Lung (tissue), 12 donors: ENCODE results near the gene MTHFD2L. TPM values are rescaled to one million over a fixed set of nuclear protein-coding genes. Genes with fewer than 3 reads are reported as not detected.

Experiments
- ATAC-seq: fragments of 200-7000 bp; cut with Tn5 transposase; one replicate; pipeline ENCODE4 v1.9.1; 2020; ENCODE audit warnings: moderate number of reproducible peaks; ENCODE audit not compliant: insufficient read depth, low FRiP score
- DNase-seq, 3 donors: peaks; one replicate each; pipeline ENCODE4 v3.0.0-alpha.2; 2013 to 2017
- H3K27ac ChIP-seq, 2 donors: one replicate each; pipeline ENCODE4 v1.5.1; 2013; ENCODE audit warnings: mild to moderate bottlenecking in 2 of 2, moderate library complexity in 2 of 2, control low read depth in 1 of 2, inconsistent platforms in 1 of 2, low read depth in 1 of 2, low read length in 1 of 2
- H3K27me3 ChIP-seq, 3 donors: one replicate each; pipeline ENCODE4 v1.5.1; 2013; ENCODE audit warnings: low read length in 2 of 3; ENCODE audit not compliant: control insufficient read depth in 3 of 3, insufficient read depth in 3 of 3
- H3K36me3 ChIP-seq, 4 donors: one replicate each; pipeline ENCODE4 v1.5.1; 2013; ENCODE audit warnings: low read length in 4 of 4, mild to moderate bottlenecking in 1 of 4, moderate library complexity in 1 of 4; ENCODE audit not compliant: control insufficient read depth in 4 of 4, insufficient read depth in 4 of 4
- H3K4me1 ChIP-seq, 5 donors: one replicate each; pipeline ENCODE4 v1.5.1; 2013; ENCODE audit warnings: low read length in 5 of 5, mild to moderate bottlenecking in 2 of 5, moderate library complexity in 1 of 5; ENCODE audit not compliant: control insufficient read depth in 5 of 5, insufficient read depth in 5 of 5
- H3K4me3 ChIP-seq: one replicate; pipeline ENCODE4 v1.5.1; 2013; ENCODE audit warnings: mild to moderate bottlenecking, control low read depth, moderate library complexity
- H3K9ac ChIP-seq, 2 donors: one replicate each; pipeline ENCODE4 v1.5.1; 2013; ENCODE audit warnings: low read length in 2 of 2, control low read depth in 1 of 2; ENCODE audit not compliant: insufficient read depth in 1 of 2
- H3K9me3 ChIP-seq, 4 donors: one replicate each; pipeline ENCODE4 v1.5.1; 2013; ENCODE audit warnings: low read length in 3 of 4, mild to moderate bottlenecking in 1 of 4, moderate library complexity in 1 of 4; ENCODE audit not compliant: control insufficient read depth in 4 of 4, insufficient read depth in 3 of 4
- CTCF ChIP-seq: IDR thresholded peaks from 2 replicates; pipeline ENCODE4 v1.5.1; 2012; ENCODE audit warnings: mild to moderate bottlenecking; ENCODE audit errors: control extremely low read depth, extremely low read depth
- WGBS, 2 donors: extraction: QIAGEN DNeasy Blood & Tissue Kit; methylation state at CpG; one replicate each; pipeline ENCODE4 v1.1.7; 2013; 5-methylcytosine and 5-hydroxymethylcytosine counted together
- polyA plus RNA-seq, 2 donors: library from polyadenylated mRNA; stranded (reverse); fragments of 200-250 nt; gene quantifications; one replicate each; pipeline ENCODE4 v1.2.1, GENCODE V29; 2013
- total RNA-seq, 2 donors: library from RNA; depleted of rRNA in 1 of 2; stranded (reverse); fragments of >200 nt in 1 of 2; gene quantifications; one replicate each; pipeline ENCODE4 v1.2.1, GENCODE V29; 2014 to 2021
- donor health status: control.
- donor health status: control.
- donor health status: Bipolar disorder and iron deficiency.
- donor health status: healthy.
- donor health status: DM: yes; HTN: yes; CAD: no.

The MTHFD2L gene
- total and polyA plus RNA-seq, 4 donors = 11.9 to 32.1 (median 15.4) TPM

GRCh38 chr4:74173321-74173720 is 15.4 kb downstream of the MTHFD2L start:
- Histone ChIP-seq H3K4me1 (peaks cover 0 to 3% (median 0%) of the 10 kb centered on the region in 5 donors), H3K9ac (no peak overlapping the region), H3K4me3 (no peak overlapping the region), H3K9me3 (no peaks in the 10 kb centered on the region), H3K36me3 (no peaks in the 10 kb centered on the region), H3K27ac (no peak overlapping the region), H3K27me3 (no peaks in the 10 kb centered on the region)
- no peak for TF ChIP-seq CTCF
- ATAC-seq (no peak), DNase-seq (no peak)
- 92% methylated on average over 5 of the region's 5 CpGs for WGBS, 2 donors

GRCh38 chr4:74174421-74174820 is 16.5 kb downstream of the MTHFD2L start:
- no peaks in the 10 kb centered on the region for H3K36me3 ChIP-seq
- H3K9ac ChIP-seq = no peak overlapping the region
- TF ChIP-seq CTCF = no peak
- no peak for ATAC-seq
- H3K27me3 ChIP-seq = no peaks in the 10 kb centered on the region
- H3K4me3 ChIP-seq = no peak overlapping the region
- WGBS, 2 donors = 96 to 98% methylated on average over 2 of the region's 2 CpGs
- H3K9me3 ChIP-seq = no peaks in the 10 kb centered on the region
- H3K27ac ChIP-seq = no peak overlapping the region
- no peak for DNase-seq
- no peaks in the 10 kb centered on the region for H3K4me1 ChIP-seq

- Histone ChIP-seq H3K4me3 (no peak overlapping the region), H3K4me1 (no peaks in the 10 kb centered on the region), H3K27ac (no peak overlapping the region), H3K36me3 (no peaks in the 10 kb centered on the region), H3K27me3 (no peaks in the 10 kb centered on the region), H3K9ac (no peak overlapping the region), H3K9me3 (no peaks in the 10 kb centered on the region)
- WGBS, 2 donors = 90 to 93% methylated on average over 2 of the region's 2 CpGs
- TF ChIP-seq CTCF = no peak
- DNase-seq (no peak), ATAC-seq (no peak)
Measured at GRCh38 chr4:74174941-74175340, 17.0 kb downstream of the MTHFD2L start.

DNA sequence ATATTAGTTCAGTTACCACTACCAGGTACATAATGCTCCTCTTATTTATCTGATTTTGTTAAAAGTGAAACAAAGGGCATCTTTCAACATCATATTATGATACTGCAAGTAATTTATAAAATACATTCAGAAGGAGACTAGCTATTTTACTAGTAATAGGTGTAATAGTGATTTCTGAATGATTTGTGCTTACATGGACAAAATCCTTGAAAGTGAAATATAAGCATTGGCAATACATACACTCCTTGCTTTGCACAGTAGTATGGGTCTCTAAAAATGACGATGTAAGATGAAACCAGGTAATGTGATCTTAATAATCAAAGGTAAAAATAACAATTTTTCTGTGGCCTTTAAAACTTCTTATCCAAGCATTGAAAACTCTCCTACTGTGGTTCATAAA is 17.5 kb downstream of the MTHFD2L start:
- TF ChIP-seq CTCF = no peak
- DNase-seq (no peak), ATAC-seq (no peak)
- Histone ChIP-seq H3K36me3 (no peaks in the 10 kb centered on the region), H3K27ac (no peak overlapping the region), H3K4me3 (no peak overlapping the region), H3K9ac (no peak overlapping the region), H3K4me1 (no peaks in the 10 kb centered on the region), H3K9me3 (no peaks in the 10 kb centered on the region), H3K27me3 (no peaks in the 10 kb centered on the region)
- WGBS, 2 donors = 94 to 97% methylated on average over 1 of the region's 1 CpG
